ENCODE data around the gene MVB12B.

The MVB12B gene

DNA sequence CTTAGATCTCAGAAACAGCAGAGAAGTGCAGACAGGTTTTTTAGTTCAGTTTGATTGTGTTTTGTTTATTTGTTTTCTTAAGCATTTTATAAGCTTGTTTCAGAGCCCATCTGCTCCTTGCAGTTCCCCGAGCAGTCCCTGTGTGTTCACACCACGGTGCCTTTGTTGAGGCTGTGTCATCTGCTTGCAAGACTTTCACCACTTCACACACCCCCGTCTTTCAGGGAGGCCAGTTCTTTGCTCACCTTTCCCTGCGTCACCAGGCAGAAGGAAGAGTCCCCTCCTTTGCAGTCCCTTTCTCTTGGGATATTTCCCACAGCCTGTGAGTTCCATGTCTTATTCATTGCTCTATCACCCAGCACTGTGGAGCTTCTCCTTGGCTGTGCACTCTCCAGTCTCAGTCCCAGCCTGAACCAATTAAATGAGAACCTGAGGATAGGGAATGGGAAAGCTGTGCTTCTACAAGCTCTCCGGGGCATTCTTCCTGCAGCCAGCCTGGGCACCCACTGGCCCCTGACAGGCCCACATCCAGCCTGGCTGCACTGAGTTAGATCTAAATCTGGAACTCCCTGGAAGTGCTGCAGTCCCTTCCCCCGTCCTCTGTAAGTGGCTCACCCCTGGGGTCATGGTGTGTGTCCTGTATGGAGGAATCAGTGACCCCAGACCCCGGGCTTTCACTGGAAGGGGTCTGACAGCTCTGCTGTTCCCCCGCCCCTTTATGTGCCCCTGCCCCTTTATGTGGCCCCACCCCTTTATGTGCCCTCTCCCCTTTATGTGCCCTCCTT is 5.5 kb downstream of the MVB12B start:
- DNase-seq (ENCODE audit: low read depth): no peak

DNA sequence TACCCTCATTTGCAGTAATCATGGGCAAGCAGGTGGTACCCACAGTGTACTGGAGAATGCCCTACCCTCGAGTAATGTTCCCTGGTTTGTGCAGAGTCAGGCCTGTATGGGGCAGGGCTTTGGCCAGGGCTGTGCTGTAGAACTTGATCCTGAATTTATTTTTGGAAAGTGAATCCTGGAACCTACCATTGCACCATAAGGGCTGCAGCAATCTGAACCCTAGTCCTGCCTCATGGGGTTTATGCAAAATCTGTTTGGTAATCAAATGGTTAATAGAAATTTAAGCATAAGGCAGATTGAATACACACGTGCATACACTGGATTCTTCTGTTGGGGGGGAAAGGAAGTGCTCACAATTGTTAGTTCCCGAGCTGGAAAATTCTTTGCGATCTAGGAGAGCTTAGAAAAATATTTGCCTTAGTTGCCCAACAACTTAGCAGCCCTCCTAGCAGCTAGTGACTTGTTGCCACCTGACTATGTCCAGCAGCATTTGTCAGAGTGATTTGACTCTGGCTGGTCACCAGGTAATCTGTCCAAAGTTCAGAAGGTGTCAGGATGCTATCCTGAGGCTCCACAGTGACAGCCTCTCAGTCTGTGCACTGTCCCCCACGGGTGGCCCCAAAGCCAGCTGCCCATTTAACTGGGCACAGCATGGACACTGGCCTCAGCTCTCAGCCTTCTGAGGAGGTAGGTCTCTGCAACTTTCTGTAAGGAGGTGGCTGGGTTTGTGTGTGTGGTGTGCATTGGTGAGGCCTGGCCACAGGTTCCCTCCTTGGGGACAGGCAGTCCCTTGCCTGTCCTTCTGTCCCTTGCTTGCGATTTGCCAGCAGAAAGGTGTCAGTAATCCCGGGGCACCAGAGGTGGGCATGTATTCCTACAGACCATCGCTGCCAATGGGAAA is 8.3 kb downstream of the MVB12B start:
- no peak for DNase-seq (ENCODE audit: low read depth)

DNA sequence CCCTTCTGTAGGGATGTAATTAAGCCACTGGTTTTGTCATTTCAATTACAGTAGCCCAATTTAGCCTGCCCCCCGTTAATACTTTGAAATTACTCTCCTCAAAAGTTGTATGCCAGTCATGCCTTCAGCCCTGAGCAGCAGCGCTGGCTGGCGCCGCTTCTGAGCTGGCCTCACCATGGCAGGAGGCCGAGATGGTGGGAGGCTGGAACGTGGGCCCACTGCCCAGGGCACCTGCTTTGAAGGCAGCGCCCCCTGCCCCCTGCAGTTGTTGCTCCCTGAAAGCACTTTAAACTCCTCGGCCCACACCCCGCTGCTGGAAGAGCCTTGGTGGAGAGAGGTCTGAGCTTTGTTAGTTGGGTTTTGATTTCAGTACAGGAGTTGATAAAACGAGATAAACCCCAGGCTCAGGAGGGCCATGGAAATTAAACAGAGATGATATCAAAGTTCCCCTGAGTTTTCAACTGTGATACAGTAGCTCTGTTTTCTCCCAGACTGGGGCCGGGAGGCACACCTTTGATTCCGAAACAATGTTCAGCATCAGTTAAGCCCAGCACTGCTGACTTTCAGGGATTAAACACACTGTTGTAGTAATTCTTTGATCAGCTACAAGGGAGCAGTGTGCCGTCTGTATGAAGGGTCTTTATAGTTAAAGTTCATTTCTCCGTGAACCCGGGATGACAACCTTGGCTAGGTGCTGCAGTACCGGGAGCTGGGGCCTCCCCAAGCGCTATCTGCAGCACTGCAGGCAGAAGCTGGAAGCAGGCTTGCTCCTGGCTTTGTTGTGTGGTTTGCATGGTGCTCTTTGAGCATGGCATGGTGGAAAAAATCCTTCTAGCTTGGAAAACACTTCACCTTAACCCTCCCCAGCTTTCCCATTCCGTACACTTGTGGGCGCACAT is 9.5 kb downstream of the MVB12B start:
- no peak for DNase-seq (ENCODE audit: low read depth)

DNA sequence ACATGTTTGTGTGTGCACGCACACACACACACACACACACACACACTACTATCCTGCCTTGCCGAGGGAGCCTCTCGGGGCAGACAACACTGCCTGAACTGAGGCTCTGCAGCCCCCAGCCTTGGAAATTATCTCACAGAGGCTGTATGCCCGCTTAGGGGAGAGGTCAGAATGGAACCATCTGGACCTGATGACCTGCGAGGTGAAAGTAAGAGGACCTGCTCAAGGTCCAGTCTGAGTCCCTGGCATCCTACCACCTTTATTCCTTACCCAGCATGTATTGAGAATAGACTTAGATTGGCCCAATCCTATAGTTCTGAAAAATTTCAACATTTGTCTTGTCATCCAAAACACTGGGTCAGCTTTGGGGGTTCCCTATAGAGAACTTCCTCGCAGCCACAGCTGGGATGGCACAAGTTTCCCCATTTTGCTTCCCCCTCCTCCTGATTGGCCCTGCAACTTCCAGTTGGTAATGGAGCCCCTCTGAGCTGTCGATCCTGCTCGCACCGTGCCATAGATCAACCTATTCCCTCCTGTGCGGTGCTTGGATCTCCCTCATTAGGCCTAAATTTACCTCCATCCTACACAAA is 10.2 kb downstream of the MVB12B start:
- no peak for DNase-seq (ENCODE audit: low read depth)

DNA sequence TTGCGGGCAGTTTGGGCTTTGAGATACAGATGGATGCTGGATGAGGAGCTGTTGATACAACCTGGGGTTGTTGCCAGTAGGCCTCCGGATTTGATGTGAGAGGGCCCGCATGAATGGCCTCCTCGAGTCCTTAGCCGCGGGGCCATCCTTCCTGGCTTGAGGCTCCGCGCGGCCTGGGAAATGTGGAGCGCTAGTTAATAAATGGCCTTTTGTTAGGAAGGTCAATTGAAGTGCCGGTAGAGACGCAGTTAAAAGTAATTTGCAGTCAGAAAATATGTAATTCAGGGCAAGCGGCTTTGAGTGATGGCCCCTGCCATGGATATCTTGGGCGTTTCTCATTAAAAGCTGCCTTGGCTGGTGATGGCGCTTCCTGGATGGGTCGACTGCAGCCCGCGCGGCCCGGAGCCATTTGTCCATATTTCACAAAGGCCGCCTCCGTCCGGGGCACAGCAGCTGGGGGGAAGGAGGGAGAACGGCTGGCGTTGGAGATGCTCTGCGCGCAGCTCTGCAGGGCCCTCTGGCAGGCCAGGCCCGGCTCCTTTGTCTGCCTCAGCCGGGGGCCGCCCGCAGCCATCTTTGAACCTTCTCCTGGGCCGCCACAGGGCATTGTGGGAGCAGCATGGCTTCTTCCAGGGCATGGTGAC is 11.2 kb downstream of the MVB12B start:
- DNase-seq (ENCODE audit: low read depth): no peak

DNA sequence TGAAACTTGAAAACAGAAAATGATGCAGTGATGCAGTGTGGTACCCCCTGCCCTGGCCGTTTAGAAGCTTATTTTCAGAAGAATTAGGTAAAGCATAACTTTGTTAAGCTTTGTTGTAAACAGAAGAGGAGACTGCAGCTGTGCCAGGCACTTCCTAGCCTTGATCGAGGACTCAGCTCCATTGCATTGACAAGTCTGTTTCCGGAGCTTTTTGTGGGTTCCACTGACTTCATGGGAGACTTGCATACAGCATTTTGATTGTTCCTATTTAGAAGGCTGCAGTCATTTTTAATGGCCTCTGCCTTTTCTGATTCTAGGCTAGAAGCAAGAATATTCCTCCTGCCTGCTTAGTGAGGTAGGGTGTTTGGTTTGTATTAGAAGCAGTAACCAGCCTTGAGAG is 12.3 kb downstream of the MVB12B start:
- DNase-seq (ENCODE audit: low read depth): no peak

DNA sequence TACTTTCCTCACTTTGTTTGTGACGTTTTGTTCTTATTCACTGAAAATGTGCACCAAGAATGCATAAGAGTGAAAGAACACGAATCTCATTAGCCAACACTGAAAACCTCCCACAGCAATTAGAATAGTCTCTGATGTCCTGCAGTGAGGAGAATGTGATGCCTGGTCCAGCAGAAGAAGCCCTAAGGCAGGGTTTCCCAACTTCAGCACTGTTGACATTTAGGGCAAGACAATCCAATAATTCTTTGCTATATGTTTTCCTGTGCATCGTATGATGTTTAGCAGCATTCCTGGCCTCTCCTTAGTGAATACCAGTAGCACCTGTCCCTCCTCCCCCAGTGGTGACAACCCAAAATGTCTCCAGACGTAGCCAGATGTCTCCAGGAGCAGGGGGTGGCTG is 14.8 kb downstream of the MVB12B start:
- DNase-seq (ENCODE audit: low read depth): no peak

DNA sequence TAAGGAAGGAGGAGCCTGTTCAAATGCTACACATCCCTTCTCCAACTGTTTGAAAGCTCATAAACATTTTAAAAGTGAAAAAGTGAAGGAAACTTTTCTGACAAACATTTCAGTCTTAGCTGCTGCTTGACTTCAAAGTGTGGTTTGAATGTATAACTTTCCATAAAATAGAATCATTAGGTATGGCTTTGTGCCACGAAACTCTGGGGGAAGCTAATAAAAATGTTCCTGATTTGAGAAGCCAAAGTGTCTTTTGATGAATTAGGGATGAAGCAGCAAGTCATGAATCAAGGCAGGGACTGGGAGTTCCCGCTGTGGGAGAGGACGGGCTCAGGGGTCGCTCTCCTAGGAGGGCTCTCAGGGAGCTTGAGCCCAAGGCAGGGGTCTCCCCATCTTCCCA is 15.3 kb downstream of the MVB12B start:
- no peak for DNase-seq (ENCODE audit: low read depth)

DNA sequence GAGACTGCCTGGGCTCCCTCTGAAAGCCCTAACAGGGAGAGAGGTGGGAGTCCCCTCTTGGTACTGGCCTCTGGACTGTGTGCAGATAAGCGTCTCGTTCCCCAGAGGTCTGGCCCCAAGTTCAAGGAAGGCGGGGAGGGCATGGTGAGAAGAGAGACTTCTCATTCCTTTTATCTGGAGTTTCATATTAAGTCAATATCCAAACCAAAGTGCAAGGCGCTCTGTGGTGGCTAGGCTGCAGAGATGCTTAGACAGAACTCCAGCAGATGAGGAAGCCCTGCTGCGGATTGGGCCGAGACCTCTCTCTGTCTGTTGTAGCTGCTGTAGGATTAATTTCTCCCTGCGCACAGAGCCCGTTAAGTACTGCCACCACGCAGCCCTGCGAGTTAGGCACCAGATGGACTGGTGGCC is 16.0 kb downstream of the MVB12B start:
- DNase-seq (ENCODE audit: low read depth): no peak

DNA sequence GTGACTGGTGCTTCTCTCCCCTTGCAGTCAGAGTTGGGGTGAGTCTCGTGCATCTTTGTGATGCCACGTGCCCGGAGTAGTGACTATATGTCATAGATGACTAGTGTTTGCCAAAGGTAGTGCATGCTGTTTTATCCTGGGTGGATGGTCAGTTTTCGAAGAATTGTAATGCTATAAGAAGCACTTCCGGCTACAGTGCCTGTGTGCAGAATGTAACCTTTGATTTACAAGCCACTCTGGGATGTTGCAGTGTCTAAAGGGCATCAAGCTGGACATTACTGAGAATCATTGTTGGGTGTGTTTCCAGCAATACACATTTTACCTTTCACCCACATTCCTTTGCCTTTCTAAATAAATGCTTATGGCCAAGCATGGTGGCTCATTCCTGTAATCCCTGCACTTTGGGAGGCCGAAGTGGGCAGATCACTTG is 16.7 kb downstream of the MVB12B start:
- DNase-seq (ENCODE audit: low read depth): no peak

DNA sequence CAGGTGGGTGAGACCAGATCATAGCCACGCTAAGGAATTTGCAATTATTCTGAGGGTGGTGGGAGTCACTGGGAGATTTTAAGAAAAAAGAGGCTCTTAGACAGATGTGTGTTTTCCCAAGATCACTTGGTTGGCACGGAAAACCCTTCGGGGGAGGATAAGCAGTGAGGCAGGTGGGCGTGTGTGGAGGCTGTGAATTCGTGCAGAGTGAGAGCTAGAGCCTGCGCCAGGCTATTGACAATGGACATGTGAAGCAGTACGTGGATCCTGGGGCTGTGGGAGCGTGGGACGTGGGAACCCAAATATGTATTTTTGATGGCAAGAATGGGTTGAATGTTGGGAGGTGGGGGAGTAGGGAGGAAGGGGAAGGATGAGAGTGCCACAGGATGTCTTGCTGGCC is 19.4 kb downstream of the MVB12B start:
- no peak for DNase-seq (ENCODE audit: low read depth)

DNA sequence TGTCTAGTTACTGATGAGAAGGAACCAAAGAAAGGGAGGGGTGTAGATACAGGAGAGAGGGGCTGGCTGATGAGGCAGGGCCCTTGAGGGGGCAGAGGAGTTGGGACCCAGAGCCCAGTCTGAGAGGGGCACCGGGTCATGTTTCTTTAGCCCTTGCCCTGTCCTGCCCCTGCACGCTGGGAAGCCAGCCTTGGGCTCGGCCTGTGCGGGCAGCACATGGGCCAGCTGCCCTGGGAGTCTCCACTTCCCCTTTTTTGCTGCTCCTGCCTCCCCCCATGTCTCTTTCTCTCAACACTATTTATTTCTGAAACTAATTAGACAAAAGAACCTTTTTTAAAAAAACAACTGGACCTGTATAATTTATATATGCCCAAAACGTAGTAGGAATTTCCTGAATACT is 20.5 kb downstream of the MVB12B start:
- no peak for DNase-seq (ENCODE audit: low read depth)

DNA sequence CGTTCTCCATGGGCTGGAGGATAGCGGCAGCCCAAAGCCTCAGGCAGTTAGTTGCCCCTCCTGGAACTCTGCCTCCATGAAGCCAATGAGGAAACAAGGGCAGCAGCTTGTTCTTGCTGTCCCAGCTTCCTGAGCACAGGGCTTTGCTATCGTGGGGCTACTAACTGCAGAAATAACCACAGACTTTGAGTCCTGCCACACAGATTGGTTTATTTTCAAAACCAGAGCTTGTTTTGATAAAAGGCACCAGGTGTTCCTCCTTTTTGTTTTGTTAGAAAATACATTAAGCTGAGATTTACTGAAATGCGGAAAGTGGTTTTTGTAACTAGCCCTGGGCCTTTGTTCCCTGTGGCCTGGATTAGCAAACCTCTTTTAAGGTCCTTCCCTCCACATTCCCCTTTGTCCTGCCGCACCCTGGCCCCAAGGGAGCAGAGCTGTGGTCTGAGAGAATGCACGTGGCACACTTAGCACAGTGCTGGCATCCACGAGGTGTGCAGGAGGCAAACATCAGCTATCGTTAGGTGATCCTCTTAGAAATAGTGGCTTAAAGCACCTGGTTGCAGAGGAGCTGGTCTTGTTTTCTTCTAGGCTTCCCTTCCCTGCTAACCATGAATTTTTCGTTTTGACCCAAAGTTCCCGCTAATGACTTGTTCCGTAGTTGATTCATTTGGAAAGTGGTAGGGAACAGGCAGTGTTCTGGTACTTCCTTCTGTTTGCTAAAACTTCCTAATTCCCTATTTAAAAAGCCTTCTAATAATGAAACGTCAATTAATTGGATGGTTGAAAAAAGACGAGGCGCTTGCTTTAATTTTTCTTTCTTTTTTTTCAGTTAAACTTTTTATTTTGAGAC is 21.5 kb downstream of the MVB12B start:
- DNase-seq (ENCODE audit: low read depth): no peak

DNA sequence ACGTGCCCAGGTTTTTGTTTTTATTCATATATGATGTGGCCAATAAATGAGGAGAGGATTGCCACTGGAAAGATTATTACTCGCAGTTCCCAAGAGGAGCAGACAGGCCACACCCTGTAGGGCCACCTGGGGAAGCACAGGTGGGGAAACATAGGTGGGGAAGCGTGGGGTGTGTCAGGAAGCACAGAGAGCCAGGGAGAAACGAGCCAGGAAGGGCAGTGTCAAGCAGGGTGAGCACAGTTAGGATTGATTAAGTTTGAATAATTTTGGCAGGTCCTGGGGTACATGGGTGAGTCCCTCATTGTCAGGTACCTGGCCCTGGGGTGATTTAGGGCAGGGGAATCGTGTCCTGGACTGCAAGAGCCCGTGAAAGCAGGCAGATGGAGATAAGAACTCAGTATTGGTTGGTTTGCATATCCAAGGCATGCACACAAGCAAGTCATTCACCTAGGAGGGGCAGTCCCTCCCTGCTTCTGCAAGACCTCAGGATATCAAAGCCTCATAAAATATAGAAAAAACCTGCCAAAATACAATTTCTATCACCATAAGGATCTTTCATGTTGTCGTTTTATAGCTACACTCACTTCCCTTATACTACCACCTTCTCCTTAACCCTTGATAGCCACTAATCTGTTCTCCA is 22.4 kb downstream of the MVB12B start:
- DNase-seq (ENCODE audit: low read depth): no peak

DNA sequence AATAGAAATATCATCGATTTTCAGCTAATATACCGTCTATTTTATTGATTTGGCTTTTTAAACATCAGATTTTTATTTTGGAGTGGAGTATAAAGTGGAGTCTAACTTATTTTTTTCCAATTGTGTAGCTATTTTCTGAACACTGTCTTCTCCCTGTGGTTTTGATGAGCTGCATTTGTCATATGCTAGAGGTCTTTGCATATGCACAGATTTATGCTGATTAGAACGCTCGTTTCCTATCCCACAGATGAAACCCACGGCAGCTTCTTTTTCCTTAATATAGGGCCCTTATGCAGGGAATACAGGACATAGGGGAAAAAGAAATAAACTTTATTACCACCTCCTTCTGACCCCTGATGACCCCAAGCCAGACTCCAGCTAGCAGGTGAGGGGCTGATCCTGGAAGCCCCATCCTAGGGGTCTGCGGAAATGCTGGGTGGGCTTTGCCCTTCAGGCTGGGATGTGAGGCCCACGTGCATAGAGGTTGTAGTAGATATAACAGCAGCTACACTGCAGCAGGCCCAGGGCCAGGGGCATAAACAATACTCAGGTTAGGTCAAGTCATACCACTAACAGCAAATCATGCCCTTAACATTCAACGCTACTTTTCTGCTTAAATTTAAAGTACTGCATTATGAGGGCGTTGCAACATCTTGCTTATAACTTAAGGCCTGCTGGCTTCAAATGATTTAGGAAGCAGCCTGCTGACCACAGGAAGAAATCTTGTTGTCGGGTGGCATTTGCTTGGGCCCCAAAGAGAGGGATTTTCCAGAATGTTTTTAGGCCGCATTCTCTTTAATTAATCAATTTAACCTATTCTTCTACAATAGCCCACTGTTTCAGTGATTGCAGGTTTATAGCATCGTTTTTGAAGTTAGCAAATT is 28.5 kb downstream of the MVB12B start:
- DNase-seq (ENCODE audit: low read depth): no peak

DNA sequence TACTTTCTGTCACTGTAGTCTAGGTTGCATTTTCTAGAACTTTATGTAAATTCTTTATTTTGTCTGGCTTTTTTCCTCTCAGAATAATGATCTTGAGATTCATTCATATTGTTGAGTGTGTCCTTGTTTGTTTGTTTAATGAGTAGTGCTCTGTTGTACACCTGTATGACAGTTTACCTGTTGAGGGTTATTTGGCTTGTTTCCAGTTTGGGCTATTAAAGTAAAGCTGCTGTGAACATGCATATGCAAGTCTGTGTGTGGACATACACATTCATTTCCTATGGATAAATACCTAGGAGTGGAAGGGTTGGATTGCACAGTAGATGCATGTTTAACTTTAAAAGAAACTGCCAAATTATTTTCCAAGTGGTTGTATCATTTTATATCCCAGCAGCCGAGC is 30.4 kb downstream of the MVB12B start:
- DNase-seq (ENCODE audit: low read depth): no peak

DNA sequence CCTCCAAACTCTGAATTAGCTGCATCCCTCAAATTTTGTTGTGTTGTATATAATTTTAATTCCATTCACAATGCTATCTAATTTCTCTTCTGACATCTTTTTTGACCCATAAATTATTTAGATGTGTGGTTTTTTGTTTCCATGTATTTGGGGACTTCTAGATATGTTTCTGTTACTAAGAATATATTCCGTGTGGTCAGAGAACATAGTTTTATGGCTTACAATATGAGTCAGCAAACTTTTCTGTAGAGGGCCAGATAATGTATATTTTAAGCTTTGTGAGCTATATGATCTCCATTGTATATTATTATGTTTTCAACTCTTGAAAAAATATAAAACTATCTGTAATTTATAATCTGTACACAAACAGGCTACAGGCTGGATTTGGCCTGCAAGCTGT is 33.4 kb downstream of the MVB12B start:
- no peak for DNase-seq (ENCODE audit: low read depth)

DNA sequence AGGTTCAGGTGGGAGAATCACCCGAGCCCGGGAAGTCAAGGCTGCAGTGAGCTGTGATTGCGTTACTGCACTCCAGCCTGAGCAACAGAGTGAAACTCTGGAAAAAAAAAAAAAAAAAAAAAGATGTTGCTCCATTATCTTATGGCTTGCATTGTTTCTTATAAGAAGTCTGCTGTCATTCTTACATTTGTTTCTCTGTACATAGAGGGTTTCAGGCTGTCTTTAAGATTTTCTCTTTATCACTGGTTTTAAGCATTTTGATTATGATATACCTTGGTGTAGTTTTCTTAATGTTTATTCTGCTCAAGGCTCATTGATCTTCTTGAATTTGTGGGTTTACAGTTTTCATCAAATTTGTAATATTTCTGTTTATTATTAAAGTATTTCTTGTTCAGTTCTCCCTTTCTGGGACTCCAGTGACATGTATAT is 35.2 kb downstream of the MVB12B start:
- DNase-seq (ENCODE audit: low read depth): no peak

DNA sequence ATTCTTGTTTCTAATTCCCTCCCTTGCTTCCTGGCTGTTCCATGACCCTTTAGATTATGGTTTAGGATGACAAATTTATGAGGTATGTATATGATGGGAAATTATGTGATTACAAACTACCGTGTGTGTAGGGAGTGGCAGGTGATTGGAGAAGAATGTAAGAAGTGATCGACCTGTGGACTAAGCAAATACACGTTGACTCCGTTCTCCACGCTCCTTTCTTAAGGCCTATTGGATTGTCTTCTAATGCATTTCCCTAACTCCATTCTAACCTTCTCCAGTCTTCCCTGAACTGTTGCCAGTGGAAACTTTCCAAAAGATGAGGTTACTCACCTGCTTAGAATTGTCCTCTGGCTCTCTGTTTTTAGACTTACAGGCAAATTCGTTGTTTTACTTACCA is 36.6 kb downstream of the MVB12B start:
- DNase-seq (ENCODE audit: low read depth): no peak

All from stimulated activated CD8-positive, alpha-beta memory T cell treated with anti-CD3 and anti-CD28 coated beads, Interleukin-15, amount 100 ng/mL, for 24 hours (primary cell).